Measurements from ENCODE around the gene RBMS1.

The RBMS1 gene

DNA sequence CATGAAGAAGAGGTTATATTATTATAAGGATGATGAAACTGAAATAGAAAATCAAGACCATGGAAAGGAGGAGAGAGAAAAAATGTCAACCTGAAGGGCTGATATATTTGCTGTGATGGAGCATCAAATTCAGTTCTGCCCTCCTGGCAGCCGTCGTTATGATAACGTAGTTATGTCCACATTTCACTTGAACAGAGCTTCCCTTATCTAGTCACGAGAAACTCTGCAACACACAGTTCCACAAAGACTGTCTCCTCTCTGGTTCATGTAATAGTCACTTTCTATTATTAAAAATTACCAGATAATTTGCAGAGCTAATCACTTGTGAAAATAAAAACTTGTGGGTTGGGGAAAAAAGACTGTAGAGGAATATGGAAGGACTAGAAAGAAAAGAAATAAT lies 19.5 kb upstream of the RBMS1 start:
- TF ChIP-seq, protein P1, sequence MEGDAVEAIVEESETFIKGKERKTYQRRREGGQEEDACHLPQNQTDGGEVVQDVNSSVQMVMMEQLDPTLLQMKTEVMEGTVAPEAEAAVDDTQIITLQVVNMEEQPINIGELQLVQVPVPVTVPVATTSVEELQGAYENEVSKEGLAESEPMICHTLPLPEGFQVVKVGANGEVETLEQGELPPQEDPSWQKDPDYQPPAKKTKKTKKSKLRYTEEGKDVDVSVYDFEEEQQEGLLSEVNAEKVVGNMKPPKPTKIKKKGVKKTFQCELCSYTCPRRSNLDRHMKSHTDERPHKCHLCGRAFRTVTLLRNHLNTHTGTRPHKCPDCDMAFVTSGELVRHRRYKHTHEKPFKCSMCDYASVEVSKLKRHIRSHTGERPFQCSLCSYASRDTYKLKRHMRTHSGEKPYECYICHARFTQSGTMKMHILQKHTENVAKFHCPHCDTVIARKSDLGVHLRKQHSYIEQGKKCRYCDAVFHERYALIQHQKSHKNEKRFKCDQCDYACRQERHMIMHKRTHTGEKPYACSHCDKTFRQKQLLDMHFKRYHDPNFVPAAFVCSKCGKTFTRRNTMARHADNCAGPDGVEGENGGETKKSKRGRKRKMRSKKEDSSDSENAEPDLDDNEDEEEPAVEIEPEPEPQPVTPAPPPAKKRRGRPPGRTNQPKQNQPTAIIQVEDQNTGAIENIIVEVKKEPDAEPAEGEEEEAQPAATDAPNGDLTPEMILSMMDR (IDR thresholded peaks at IDR 0.05; ENCODE audit: control insufficient read depth, extremely low read depth, insufficient read depth): no peak
- H3K4me3 ChIP-seq (ENCODE audit: low read depth, low read length): no peak overlapping the region
- DNase-seq (ENCODE audit: low read depth): no peak

DNA sequence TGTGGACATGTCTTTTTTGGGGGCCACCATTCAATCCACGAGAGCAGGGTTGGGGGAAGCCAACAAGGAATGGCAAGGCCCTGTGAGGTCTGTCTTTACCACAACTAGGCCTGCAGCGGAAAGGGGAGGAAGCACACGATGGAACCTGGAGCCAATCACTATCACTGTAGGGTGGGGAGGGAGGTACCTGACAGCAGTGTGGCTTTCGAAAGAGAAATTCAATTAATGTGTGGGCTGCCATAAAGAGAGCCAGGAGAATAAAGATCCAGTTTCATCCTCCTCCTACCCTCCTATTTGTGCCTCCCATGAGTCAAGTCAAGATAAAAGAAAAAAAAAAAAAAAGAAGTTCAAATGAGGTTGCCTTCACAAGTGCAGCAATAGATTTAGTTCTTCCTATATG lies 18.9 kb upstream of the RBMS1 start:
- TF ChIP-seq, protein P1 (IDR thresholded peaks at IDR 0.05; ENCODE audit: control insufficient read depth, extremely low read depth, insufficient read depth): no peak
- H3K4me3 ChIP-seq (ENCODE audit: low read depth, low read length): no peak overlapping the region
- no peak for DNase-seq (ENCODE audit: low read depth)

- no peak overlapping the region for H3K4me3 ChIP-seq (ENCODE audit: low read depth, low read length)
- TF ChIP-seq, protein P1 (IDR thresholded peaks at IDR 0.05; ENCODE audit: control insufficient read depth, extremely low read depth, insufficient read depth): no peak
- DNase-seq (ENCODE audit: low read depth): no peak
Observed at GRCh38 chr2:160510617-160511016, 17.0 kb upstream of the RBMS1 start.

DNA sequence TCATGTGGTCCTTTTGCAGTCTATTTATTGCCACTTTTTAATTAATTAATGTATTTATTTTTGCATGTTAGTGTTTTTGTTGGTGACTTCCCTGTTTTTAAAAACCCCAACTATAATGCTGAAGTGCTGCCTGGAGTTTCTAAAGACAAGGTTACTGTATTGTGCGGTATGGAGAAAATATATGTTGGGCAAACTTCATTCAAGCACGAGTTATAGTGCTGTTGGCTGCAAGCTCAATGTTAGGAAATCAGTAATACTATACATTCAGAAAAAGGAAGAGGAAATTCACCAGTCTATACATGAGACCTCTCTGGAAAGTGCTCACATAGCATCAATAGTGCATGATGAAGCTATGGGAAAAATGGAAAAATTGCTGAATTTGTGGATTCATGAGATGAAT lies 15.4 kb upstream of the RBMS1 start:
- H3K4me3 ChIP-seq (ENCODE audit: low read depth, low read length): no peak overlapping the region
- no peak for DNase-seq (ENCODE audit: low read depth)
- TF ChIP-seq, protein P1 (IDR thresholded peaks at IDR 0.05; ENCODE audit: control insufficient read depth, extremely low read depth, insufficient read depth): no peak

GRCh38 chr2:160507464-160507863 lies 13.9 kb upstream of the RBMS1 start:
- TF ChIP-seq, protein P1 (IDR thresholded peaks at IDR 0.05; ENCODE audit: control insufficient read depth, extremely low read depth, insufficient read depth): no peak
- no peak for DNase-seq (ENCODE audit: low read depth)
- no peak overlapping the region for H3K4me3 ChIP-seq (ENCODE audit: low read depth, low read length)

- TF ChIP-seq, protein P1 (IDR thresholded peaks at IDR 0.05; ENCODE audit: control insufficient read depth, extremely low read depth, insufficient read depth): no peak
- H3K4me3 ChIP-seq (ENCODE audit: low read depth, low read length): no peak overlapping the region
- no peak for DNase-seq (ENCODE audit: low read depth)
Observed at GRCh38 chr2:160507046-160507407, 13.4 kb upstream of the RBMS1 start.

DNA sequence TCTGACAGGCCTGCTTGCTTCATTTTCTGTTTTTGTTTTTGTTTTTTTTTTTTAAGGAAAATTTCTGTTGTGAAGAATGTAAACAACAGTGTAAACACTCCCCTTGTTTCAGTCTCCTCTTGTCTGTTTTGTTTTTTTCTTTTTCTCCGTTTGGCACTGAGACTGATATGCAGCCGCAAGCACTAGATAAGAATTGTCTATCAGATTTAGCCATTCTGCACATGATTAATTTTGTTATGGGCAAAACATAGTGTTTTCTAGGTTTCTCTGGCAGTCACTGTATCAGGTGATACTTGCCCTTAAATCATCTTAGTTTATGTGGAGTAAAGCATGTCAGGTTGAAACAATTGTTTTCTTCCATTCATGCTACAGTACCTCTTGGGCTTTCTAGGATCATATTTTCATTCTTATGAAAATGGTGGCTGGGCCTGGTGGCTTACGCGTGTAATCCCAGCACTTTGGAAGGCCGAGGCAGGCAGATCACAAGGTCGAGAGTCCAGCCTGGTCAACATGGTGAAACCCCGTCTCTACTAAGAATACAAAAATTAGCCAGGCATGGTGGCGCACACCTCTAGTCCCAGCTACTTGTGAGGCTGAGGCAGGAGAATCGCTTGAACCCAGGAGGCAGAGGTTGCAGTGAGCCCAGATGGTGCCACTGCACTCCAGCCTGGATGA lies 12.9 kb upstream of the RBMS1 start:
- no peak for DNase-seq (ENCODE audit: low read depth)
- H3K4me3 ChIP-seq (ENCODE audit: low read depth, low read length): no peak overlapping the region
- TF ChIP-seq, protein P1 (IDR thresholded peaks at IDR 0.05; ENCODE audit: control insufficient read depth, extremely low read depth, insufficient read depth): no peak

All from LNCaP clone FGC (cell line).